GM12878 (cell line): ENCODE measurements around the gene EPHB1. TPM values are rescaled to one million over a fixed set of nuclear protein-coding genes. Genes with fewer than 3 reads are reported as not detected.

ENCODE experiments used
- ATAC-seq: fragments of 200-7000 bp; cut with Tn5 transposase; 3 replicates; pipeline ENCODE4 v1.9.1; 2020; ENCODE audit warnings: mild to moderate bottlenecking, moderate library complexity
- BruUV-seq: library from RNA; stranded (reverse); fragments of 400-500 nt; replicated peaks from 2 replicates; lab custom pipeline; 2021; lab: Mats Ljungman, UMichigan
- CTCF ChIA-PET: fragments of 300-600 bp; sonication (Branson Sonifier 250); formaldehyde crosslinking; extraction: SDS; loops from one replicate; lab custom pipeline; 2021; ENCODE audit warnings: inconsistent platforms; lab: Yijun Ruan, JAX
- POLR2A ChIA-PET: fragments of 350-600 bp; formaldehyde crosslinking; extraction: SDS; loops from one replicate; lab custom pipeline; 2021; ENCODE audit warnings: inconsistent platforms; lab: Charles Lee
- RAD21 ChIA-PET: fragments of 300-600 bp; sonication (Branson Sonifier 250); formaldehyde crosslinking; loops from one replicate; lab custom pipeline; 2023; ENCODE audit warnings: antibody characterized with exemption; ENCODE audit not compliant: unreplicated experiment; lab: Charles Lee
- SMC1A ChIA-PET: fragments of 300-600 bp; sonication (Branson Sonifier 250); formaldehyde crosslinking; loops from one replicate; lab custom pipeline; 2023; ENCODE audit not compliant: unreplicated experiment, uncharacterized antibody; lab: Charles Lee
- DNase-seq: peaks from one replicate; pipeline ENCODE4 v3.0.0-alpha.2; 2011; ENCODE audit warnings: low read depth, low spot score
- FAIRE-seq: peaks from 3 replicates; lab custom pipeline; 2011; peaks lifted over from hg19 to GRCh38; lab: Jason Lieb, UNC
- H2AFZ ChIP-seq: 2 replicates; pipeline ENCODE4 v1.6.0; 2011; ENCODE audit warnings: low read depth, low read length, control low read depth; ENCODE audit not compliant: control insufficient read depth
- H3K27ac ChIP-seq: 2 replicates; pipeline ENCODE4 v1.5.1; 2011; ENCODE audit warnings: control low read depth; ENCODE audit not compliant: control insufficient read depth, insufficient read depth
- H3K27me3 ChIP-seq, 2 experiments: replicated peaks in 1 of 2; 2 replicates each; pipeline versions ENCODE4 v1.6.0 to v1.6.1; 2011; ENCODE audit warnings: low read length in 1 of 2; ENCODE audit not compliant: control insufficient read depth in 2 of 2, insufficient read depth in 2 of 2
- H3K36me3 ChIP-seq, 2 experiments: 2 replicates each; pipeline ENCODE4 v1.5.1; 2011; ENCODE audit warnings: low read length in 1 of 2; ENCODE audit not compliant: control insufficient read depth in 2 of 2, insufficient read depth in 2 of 2
- H3K4me1 ChIP-seq: 2 replicates; pipeline ENCODE4 v1.6.1; 2011; ENCODE audit warnings: mild to moderate bottlenecking, low read length, moderate library complexity, mixed read lengths; ENCODE audit not compliant: control insufficient read depth, insufficient read depth
- H3K4me2 ChIP-seq: 2 replicates; pipeline ENCODE4 v1.6.0; 2011; ENCODE audit warnings: control low read depth; ENCODE audit not compliant: control insufficient read depth, insufficient read depth
- H3K4me3 ChIP-seq: fragments of 200-600 bp; sonication (generic); 2 replicates; pipeline ENCODE4 v1.5.1; 2016
- H3K79me2 ChIP-seq: 2 replicates; pipeline ENCODE4 v1.6.0; 2011; ENCODE audit warnings: low read length; ENCODE audit not compliant: control insufficient read depth, insufficient read depth
- H3K9ac ChIP-seq: 2 replicates; pipeline ENCODE4 v1.8.0; 2011; ENCODE audit warnings: low read length, control low read depth, mixed read lengths; ENCODE audit not compliant: control insufficient read depth, insufficient read depth
- H3K9me3 ChIP-seq: replicated peaks from 3 replicates; pipeline ENCODE4 v1.5.1; 2011; ENCODE audit warnings: mild to moderate bottlenecking, low read length; ENCODE audit not compliant: control insufficient read depth, insufficient read depth
- H4K20me1 ChIP-seq: 2 replicates; pipeline ENCODE4 v1.6.0; 2011; ENCODE audit not compliant: control insufficient read depth, insufficient read depth
- CUX1 ChIP-seq: IDR thresholded peaks from 2 replicates; pipeline ENCODE4 v1.6.1; 2012; ENCODE audit warnings: improper control_type of control experiment, low read depth, low read length; ENCODE audit not compliant: insufficient replicate concordance
- EGR1 ChIP-seq, 2 experiments: IDR thresholded peaks; 1 replicate in 1 of 2; 2 replicates in 1 of 2; pipeline ENCODE4 v1.6.1; 2011 to 2012; ENCODE audit warnings: low read depth in 2 of 2, low read length in 2 of 2, borderline replicate concordance in 1 of 2, mild to moderate bottlenecking in 1 of 2, moderate library complexity in 1 of 2
- HSF1 ChIP-seq: fragments of 150-350 bp; IDR thresholded peaks from 2 replicates; pipeline ENCODE4 v1.6.1; 2014; ENCODE audit warnings: mild to moderate bottlenecking, low read depth, low read length
- JUND ChIP-seq: IDR thresholded peaks from 2 replicates; pipeline ENCODE4 v1.6.1; 2012; ENCODE audit warnings: low read depth, mild to moderate bottlenecking, low read length, improper control_type of control experiment, moderate library complexity
- KLF5 ChIP-seq: fragments of 450-650 bp; IDR thresholded peaks from 2 replicates; pipeline ENCODE4 v1.6.1; 2014; ENCODE audit warnings: mild to moderate bottlenecking; ENCODE audit not compliant: partially characterized antibody
- NFXL1 ChIP-seq: fragments of 450-650 bp; IDR thresholded peaks from 2 replicates; pipeline ENCODE4 v1.6.1; 2017; ENCODE audit warnings: antibody characterized with exemption, mild to moderate bottlenecking, borderline replicate concordance
- RAD51 ChIP-seq: fragments of 450-650 bp; IDR thresholded peaks from 2 replicates; pipeline ENCODE4 v1.6.1; 2016; ENCODE audit warnings: moderate library complexity, mild to moderate bottlenecking, inconsistent platforms
- SP1 ChIP-seq: IDR thresholded peaks from one replicate; pipeline ENCODE4 v1.6.1; 2011; ENCODE audit warnings: low read depth, low read length
- TBL1XR1 ChIP-seq: IDR thresholded peaks from 2 replicates; pipeline ENCODE4 v1.6.1; 2012; ENCODE audit warnings: low read depth, low read length, improper control_type of control experiment
- WGBS: methylation state at CpG from one replicate; pipeline ENCODE4 v1.1.6; 2016; ENCODE audit warnings: low lambda C conversion rate; ENCODE audit not compliant: insufficient replicate concordance, insufficient coverage; ENCODE audit errors: missing lambda C conversion rate; 5-methylcytosine and 5-hydroxymethylcytosine counted together
- in situ Hi-C: fragments of 300-500 bp; cut with MboI; formaldehyde crosslinking; loops from 9 replicates; pipeline ENCODE4 v1.14.3; 2018; ENCODE audit warnings: mixed read lengths
- intact Hi-C: fragments of 100-400 bp; cut with micrococcal nuclease; formaldehyde crosslinking; loops from one replicate; pipeline ENCODE4 v1.14.2; 2022; ENCODE audit not compliant: unreplicated experiment
- polyA plus RNA-seq, 11 experiments: library from polyadenylated mRNA; depleted of rRNA in 4 of 11; unstranded in 6 of 11; stranded (reverse) in 5 of 11; fragments of >200 nt; fragmentation: Nextera tagmentation in 4 of 11; fragmentation: Illumina TruSeq in 1 of 11; extraction: Ambion mirVana in 4 of 11; extraction: Trizol in 1 of 11; gene quantifications; 1 replicate in 1 of 11; 2 replicates in 10 of 11; pipeline versions ENCODE4 v1.2.1 to v1.2.3, GENCODE V29; 2011 to 2016; ENCODE audit warnings: inconsistent platforms in 2 of 11, missing spikeins in 2 of 11, low read depth in 1 of 11
- total RNA-seq, 4 experiments: library from RNA; depleted of rRNA in 3 of 4; stranded (reverse); fragments of >200 nt in 3 of 4; fragmentation: Illumina TruSeq in 1 of 4; extraction: Trizol in 1 of 4; gene quantifications; 2 replicates each; pipeline versions ENCODE4 v1.2.1 to v1.2.3, GENCODE V29; 2013 to 2021

The EPHB1 gene
- total and polyA plus RNA-seq, 10 of the 15 experiments (the other 5 are each of a cell fraction or from before 2014, with no cell fraction given): 0.33 to 23.8 (median 1.2) TPM

GRCh38 chr3:135057996-135058395 lies 262.9 kb downstream of the EPHB1 start:
- Histone ChIP-seq H3K9ac (no peak overlapping the region), H3K9me3 (no peaks in the 10 kb centered on the region; the same call in 1 of the 3 replicates), H3K79me2 (no peaks in the 10 kb centered on the region), H3K27ac (no peak overlapping the region), H3K4me2 (no peak overlapping the region), H3K27me3 (no peaks in the 10 kb centered on the region), H2AFZ (no peak overlapping the region), H3K4me3 (no peak overlapping the region), H4K20me1 (no peaks in the 10 kb centered on the region), H3K36me3 (peaks cover 0 to 3% of the 10 kb centered on the region in 2 experiments; a peak in 2 of 4 replicates), H3K4me1 (no peaks in the 10 kb centered on the region)
- TF ChIP-seq NFXL1 (no peak), CUX1 (no peak), SP1 (no peak), HSF1 (no peak), JUND (no peak), EGR1 (IDR thresholded peaks at IDR 0.05; ENCODE audit: borderline replicate concordance in 1 of 2, low read depth in 2 of 2, low read length in 2 of 2) (no peak), RAD51 (no peak), TBL1XR1 (no peak), KLF5 (no peak)
- ATAC-seq (no peak), DNase-seq (no peak), FAIRE-seq (no peak)
- WGBS: 19% methylated on average over 5 of the region's 5 CpGs
- intact Hi-C loops: no loop called here
- ChIA-PET RAD21 (no interaction called here), SMC1A (interaction anchor here (0.7 kb wide), 1 partner anchor 965 kb away, joined by 3 read pairs; no protein-coding TSS in a partner anchor), POLR2A (no interaction called here), CTCF (no interaction called here)
- in situ Hi-C loops: no loop called here
- BruUV-seq: no TSS peak
